HepG2 (cell line): ENCODE measurements around the gene HEPACAM. TPM values are rescaled to one million over a fixed set of nuclear protein-coding genes. Genes with fewer than 3 reads are reported as not detected.

Experiments used
- CSRNP2 ChIP-seq: sonication (generic); formaldehyde crosslinking; conservative IDR thresholded peaks from 2 replicates; pipeline ENCODE4 v1.8.0; 2022; ENCODE audit warnings: low read depth, missing genetic modification reagents
- DNMT1 ChIP-seq: sonication (generic); formaldehyde crosslinking; IDR thresholded peaks from 2 replicates; pipeline ENCODE4 v1.5.1; 2020; ENCODE audit warnings: mild to moderate bottlenecking, missing genetic modification reagents
- GRHL1 ChIP-seq: sonication (generic); formaldehyde crosslinking; conservative IDR thresholded peaks from 2 replicates; pipeline ENCODE4 v1.8.0; 2022; ENCODE audit warnings: missing genetic modification reagents
- HNRNPLL ChIP-seq: fragments of 200-400 bp; formaldehyde crosslinking; IDR thresholded peaks from 2 replicates; pipeline ENCODE4 v1.6.1; 2017; ENCODE audit warnings: mild to moderate bottlenecking, low read depth, low read length; ENCODE audit not compliant: poor library complexity, severe bottlenecking
- TFDP2 ChIP-seq: sonication (generic); formaldehyde crosslinking; IDR thresholded peaks from 2 replicates; pipeline ENCODE4 v1.4.0; 2020; ENCODE audit warnings: missing genetic modification reagents
- ZNF446 ChIP-seq: sonication (generic); formaldehyde crosslinking; IDR thresholded peaks from 2 replicates; pipeline ENCODE4 v1.5.0; 2020; ENCODE audit warnings: mild to moderate bottlenecking, missing genetic modification reagents
- ZNF609 ChIP-seq: sonication (generic); formaldehyde crosslinking; IDR thresholded peaks from 2 replicates; pipeline ENCODE4 v1.4.0; 2020; ENCODE audit warnings: mild to moderate bottlenecking, missing genetic modification reagents, borderline replicate concordance
- polyA plus RNA-seq, 8 experiments: library from polyadenylated mRNA; depleted of rRNA in 3 of 8; stranded (reverse) in 7 of 8; unstranded in 1 of 8; fragments of >200 nt; fragmentation: Illumina TruSeq in 4 of 8; extraction: Trizol in 4 of 8; gene quantifications; 2 replicates each; pipeline versions ENCODE4 v1.2.1 to v1.2.3, GENCODE V29; 2011 to 2016; ENCODE audit warnings: low read depth in 4 of 8, missing spikeins in 1 of 8, mixed read lengths in 1 of 8; ENCODE audit not compliant: insufficient read depth in 1 of 8
- total RNA-seq, 5 experiments: library from RNA; depleted of rRNA; stranded (reverse); fragments of >200 nt; fragmentation: Illumina TruSeq; extraction: Trizol; gene quantifications; 2 replicates each; pipeline ENCODE4 v1.2.3, GENCODE V29; 2016; ENCODE audit warnings: low read depth in 1 of 5

Gene HEPACAM
- total and polyA plus RNA-seq, 2 of the 13 experiments (the other 11 are each of a cell fraction or from before 2014, with no cell fraction given), result 66.9 to 121 TPM

GRCh38 chr11:124983674-124984511, 48.0 kb upstream of the HEPACAM start (continued):
- no peak for TF ChIP-seq ZNF609
- TF ChIP-seq CSRNP2 (CRISPR knock-in tag), result no peak
- no peak for TF ChIP-seq ZNF446 (CRISPR knock-in tag)
- TF ChIP-seq DNMT1, result no peak
- TF ChIP-seq GRHL1 (CRISPR knock-in tag), result no peak
- TF ChIP-seq TFDP2, result no peak
- TF ChIP-seq HNRNPLL, result no peak
